ENCODE results near the gene FAM180B. TPM values are rescaled to one million over a fixed set of nuclear protein-coding genes. Genes with fewer than 3 reads are reported as not detected.
A peak's percentile ranks its signal among the peaks of the same experiment; 100 is the strongest.

The FAM180B gene
- total and polyA plus RNA-seq, 2 donors (not counting 1 experiment from before 2014, with no cell fraction given): not detected

DNA sequence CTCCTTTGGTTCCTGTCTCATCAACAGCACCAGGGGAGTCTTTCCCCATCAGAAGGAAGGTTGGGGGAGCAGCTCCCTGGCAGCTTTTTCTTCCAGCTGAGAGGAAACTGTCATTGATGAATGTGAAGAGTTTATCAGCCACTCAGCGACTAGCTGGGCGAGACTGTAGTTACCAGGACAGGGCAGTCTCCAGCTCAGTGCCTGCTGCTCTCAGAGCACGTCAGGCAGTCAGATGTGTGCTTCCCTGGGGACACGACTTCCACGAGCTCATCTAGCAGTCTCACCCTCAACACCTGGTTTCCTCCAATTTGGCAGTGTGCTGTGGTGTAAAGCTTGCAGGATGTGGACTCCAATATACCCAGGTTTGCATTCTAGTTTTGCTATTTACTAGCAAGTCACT, 20.3 kb downstream of the FAM180B start:
- no peaks in the 10 kb centered on the region for H3K79me2 ChIP-seq (ENCODE audit: control insufficient read depth, insufficient read depth, low read length)
- no peaks in the 10 kb centered on the region for H3K36me3 ChIP-seq (ENCODE audit: control insufficient read depth, insufficient read depth, low read length)
- no peak for TF ChIP-seq EZH2 (IDR thresholded peaks at IDR 0.05; ENCODE audit: low read length, missing control alignments)
- TF ChIP-seq, protein P1, sequence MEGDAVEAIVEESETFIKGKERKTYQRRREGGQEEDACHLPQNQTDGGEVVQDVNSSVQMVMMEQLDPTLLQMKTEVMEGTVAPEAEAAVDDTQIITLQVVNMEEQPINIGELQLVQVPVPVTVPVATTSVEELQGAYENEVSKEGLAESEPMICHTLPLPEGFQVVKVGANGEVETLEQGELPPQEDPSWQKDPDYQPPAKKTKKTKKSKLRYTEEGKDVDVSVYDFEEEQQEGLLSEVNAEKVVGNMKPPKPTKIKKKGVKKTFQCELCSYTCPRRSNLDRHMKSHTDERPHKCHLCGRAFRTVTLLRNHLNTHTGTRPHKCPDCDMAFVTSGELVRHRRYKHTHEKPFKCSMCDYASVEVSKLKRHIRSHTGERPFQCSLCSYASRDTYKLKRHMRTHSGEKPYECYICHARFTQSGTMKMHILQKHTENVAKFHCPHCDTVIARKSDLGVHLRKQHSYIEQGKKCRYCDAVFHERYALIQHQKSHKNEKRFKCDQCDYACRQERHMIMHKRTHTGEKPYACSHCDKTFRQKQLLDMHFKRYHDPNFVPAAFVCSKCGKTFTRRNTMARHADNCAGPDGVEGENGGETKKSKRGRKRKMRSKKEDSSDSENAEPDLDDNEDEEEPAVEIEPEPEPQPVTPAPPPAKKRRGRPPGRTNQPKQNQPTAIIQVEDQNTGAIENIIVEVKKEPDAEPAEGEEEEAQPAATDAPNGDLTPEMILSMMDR (conservative IDR thresholded peaks at IDR 0.05 in 1 of 2, IDR thresholded peaks at IDR 0.05 in 1 of 2; ENCODE audit: low read depth in 1 of 2, low read length in 2 of 2): no peak
- no peaks in the 10 kb centered on the region for H4K20me1 ChIP-seq (ENCODE audit: control insufficient read depth, extremely low read depth, insufficient read depth, low read length)
- H3K9ac ChIP-seq (ENCODE audit: insufficient read depth, low read length): no peak overlapping the region
- H3K9me3 ChIP-seq (ENCODE audit: control insufficient read depth, insufficient read depth, low read depth, low read length): no peaks in the 10 kb centered on the region
- no peaks in the 10 kb centered on the region for H3K27me3 ChIP-seq (ENCODE audit: control insufficient read depth, insufficient read depth, low read length)
- peaks cover 13% of the 10 kb centered on the region for H3K4me1 ChIP-seq (ENCODE audit: control insufficient read depth, extremely low read depth, insufficient read depth, low read length)
- H3K4me2 ChIP-seq (ENCODE audit: extremely low read depth, insufficient read depth, low read length): peak overlapping the region; percentile 11
- H2AFZ ChIP-seq (ENCODE audit: low read length): no peak overlapping the region
- H3K27ac ChIP-seq (ENCODE audit: insufficient read depth, low read length): peak overlapping the region; percentile 4
- no peak overlapping the region for H3K4me3 ChIP-seq (replicated peaks in 1 of 4; ENCODE audit: control extremely low read depth in 1 of 4, insufficient read depth in 1 of 4, low read depth in 3 of 4, low read length in 4 of 4)
- peak in 1 of 2 donors; percentile 44 for DNase-seq (ENCODE audit: low read depth in 2 of 2)

DNA sequence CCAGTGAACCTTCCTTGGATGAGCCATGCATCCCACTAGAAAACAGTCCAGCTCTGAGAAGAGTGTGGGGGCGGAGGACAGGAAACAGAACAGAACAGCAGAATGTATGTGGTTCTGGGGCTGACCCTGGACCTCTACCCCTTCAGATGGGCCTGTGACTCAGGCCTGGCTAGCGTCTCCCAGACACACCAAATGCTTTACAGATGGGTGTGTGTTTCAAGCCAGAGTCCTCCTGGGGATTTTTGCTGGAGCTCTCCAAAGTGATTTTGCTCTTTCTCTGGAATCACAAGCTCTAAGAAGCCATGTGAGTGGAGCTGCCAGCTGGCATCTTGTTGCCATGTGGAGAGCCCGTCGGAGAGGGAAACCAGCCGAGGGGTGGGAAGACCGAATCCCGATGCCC, 20.9 kb downstream of the FAM180B start:
- no peak overlapping the region for H3K4me3 ChIP-seq (replicated peaks in 1 of 4; ENCODE audit: control extremely low read depth in 1 of 4, insufficient read depth in 1 of 4, low read depth in 3 of 4, low read length in 4 of 4)
- peaks cover 13% of the 10 kb centered on the region for H3K4me1 ChIP-seq (ENCODE audit: control insufficient read depth, extremely low read depth, insufficient read depth, low read length)
- H3K36me3 ChIP-seq (ENCODE audit: control insufficient read depth, insufficient read depth, low read length): no peaks in the 10 kb centered on the region
- H3K27ac ChIP-seq (ENCODE audit: insufficient read depth, low read length): peak overlapping the region; percentile 4
- peak; percentile 87 to 96 for DNase-seq (ENCODE audit: low read depth in 2 of 2)
- TF ChIP-seq, protein P1 (conservative IDR thresholded peaks at IDR 0.05 in 1 of 2, IDR thresholded peaks at IDR 0.05 in 1 of 2; ENCODE audit: low read depth in 1 of 2, low read length in 2 of 2): no peak
- TF ChIP-seq EZH2 (IDR thresholded peaks at IDR 0.05; ENCODE audit: low read length, missing control alignments): no peak
- H3K9ac ChIP-seq (ENCODE audit: insufficient read depth, low read length): no peak overlapping the region
- H3K27me3 ChIP-seq (ENCODE audit: control insufficient read depth, insufficient read depth, low read length): no peaks in the 10 kb centered on the region
- H3K9me3 ChIP-seq (ENCODE audit: control insufficient read depth, insufficient read depth, low read depth, low read length): no peaks in the 10 kb centered on the region
- H2AFZ ChIP-seq (ENCODE audit: low read length): no peak overlapping the region
- no peaks in the 10 kb centered on the region for H4K20me1 ChIP-seq (ENCODE audit: control insufficient read depth, extremely low read depth, insufficient read depth, low read length)
- H3K79me2 ChIP-seq (ENCODE audit: control insufficient read depth, insufficient read depth, low read length): no peaks in the 10 kb centered on the region
- H3K4me2 ChIP-seq (ENCODE audit: extremely low read depth, insufficient read depth, low read length): peak overlapping the region; percentile 48

DNA sequence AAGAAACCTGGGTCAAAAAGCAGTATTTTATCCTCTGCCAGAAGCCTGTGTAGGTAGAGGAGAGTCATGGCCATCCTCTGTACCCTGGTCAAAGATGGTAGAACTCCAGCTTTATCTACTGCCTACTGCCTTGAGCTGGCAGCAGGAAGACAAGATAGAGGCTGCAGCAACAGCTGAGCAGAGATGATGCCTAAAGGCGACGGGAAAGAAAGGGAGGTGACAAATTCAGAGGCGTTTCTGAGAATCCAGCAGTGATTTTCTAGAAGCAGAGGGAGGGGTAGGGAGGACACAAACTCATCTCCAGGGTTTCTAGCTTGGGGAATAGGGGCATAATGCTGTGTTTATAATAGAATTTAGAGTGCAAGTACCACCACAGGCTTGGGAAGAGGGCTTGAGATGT, 23.2 kb downstream of the FAM180B start:
- H3K79me2 ChIP-seq (ENCODE audit: control insufficient read depth, insufficient read depth, low read length): no peaks in the 10 kb centered on the region
- no peaks in the 10 kb centered on the region for H3K27me3 ChIP-seq (ENCODE audit: control insufficient read depth, insufficient read depth, low read length)
- no peaks in the 10 kb centered on the region for H4K20me1 ChIP-seq (ENCODE audit: control insufficient read depth, extremely low read depth, insufficient read depth, low read length)
- peaks cover 13% of the 10 kb centered on the region for H3K4me1 ChIP-seq (ENCODE audit: control insufficient read depth, extremely low read depth, insufficient read depth, low read length)
- H2AFZ ChIP-seq (ENCODE audit: low read length): no peak overlapping the region
- no peak overlapping the region for H3K9ac ChIP-seq (ENCODE audit: insufficient read depth, low read length)
- no peak overlapping the region for H3K27ac ChIP-seq (ENCODE audit: insufficient read depth, low read length)
- DNase-seq (ENCODE audit: low read depth in 2 of 2): no peak
- no peaks in the 10 kb centered on the region for H3K9me3 ChIP-seq (ENCODE audit: control insufficient read depth, insufficient read depth, low read depth, low read length)
- TF ChIP-seq, protein P1 (conservative IDR thresholded peaks at IDR 0.05 in 1 of 2, IDR thresholded peaks at IDR 0.05 in 1 of 2; ENCODE audit: low read depth in 1 of 2, low read length in 2 of 2): no peak
- TF ChIP-seq EZH2 (IDR thresholded peaks at IDR 0.05; ENCODE audit: low read length, missing control alignments): no peak
- H3K4me2 ChIP-seq (ENCODE audit: extremely low read depth, insufficient read depth, low read length): no peak overlapping the region
- no peaks in the 10 kb centered on the region for H3K36me3 ChIP-seq (ENCODE audit: control insufficient read depth, insufficient read depth, low read length)
- H3K4me3 ChIP-seq (replicated peaks in 1 of 4; ENCODE audit: control extremely low read depth in 1 of 4, insufficient read depth in 1 of 4, low read depth in 3 of 4, low read length in 4 of 4): no peak overlapping the region
